ENCODE results near the gene MOB3A.

DNA sequence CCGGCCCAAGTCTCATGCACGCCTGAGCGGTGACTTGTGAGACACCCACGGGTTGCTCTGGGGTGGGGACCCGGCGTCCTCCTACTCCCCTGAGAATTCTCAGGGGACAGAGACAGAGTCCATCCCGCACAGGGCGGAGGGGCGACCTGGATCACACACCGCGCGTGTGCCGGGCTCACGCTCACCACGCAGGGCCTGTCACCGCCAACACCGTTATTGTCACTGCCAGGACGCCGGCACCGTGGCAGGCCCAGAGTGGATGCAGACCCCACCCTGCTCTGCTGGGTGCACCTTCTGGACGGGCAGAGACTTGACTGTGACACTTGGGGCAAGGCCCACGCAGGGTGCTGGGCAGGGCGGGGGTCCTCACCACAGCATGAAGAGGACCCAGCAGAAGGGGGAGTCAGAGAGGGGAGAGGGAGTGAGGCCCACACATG is 16.2 kb downstream of the MOB3A start:
- TF ChIP-seq, protein P1, sequence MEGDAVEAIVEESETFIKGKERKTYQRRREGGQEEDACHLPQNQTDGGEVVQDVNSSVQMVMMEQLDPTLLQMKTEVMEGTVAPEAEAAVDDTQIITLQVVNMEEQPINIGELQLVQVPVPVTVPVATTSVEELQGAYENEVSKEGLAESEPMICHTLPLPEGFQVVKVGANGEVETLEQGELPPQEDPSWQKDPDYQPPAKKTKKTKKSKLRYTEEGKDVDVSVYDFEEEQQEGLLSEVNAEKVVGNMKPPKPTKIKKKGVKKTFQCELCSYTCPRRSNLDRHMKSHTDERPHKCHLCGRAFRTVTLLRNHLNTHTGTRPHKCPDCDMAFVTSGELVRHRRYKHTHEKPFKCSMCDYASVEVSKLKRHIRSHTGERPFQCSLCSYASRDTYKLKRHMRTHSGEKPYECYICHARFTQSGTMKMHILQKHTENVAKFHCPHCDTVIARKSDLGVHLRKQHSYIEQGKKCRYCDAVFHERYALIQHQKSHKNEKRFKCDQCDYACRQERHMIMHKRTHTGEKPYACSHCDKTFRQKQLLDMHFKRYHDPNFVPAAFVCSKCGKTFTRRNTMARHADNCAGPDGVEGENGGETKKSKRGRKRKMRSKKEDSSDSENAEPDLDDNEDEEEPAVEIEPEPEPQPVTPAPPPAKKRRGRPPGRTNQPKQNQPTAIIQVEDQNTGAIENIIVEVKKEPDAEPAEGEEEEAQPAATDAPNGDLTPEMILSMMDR (IDR thresholded peaks at IDR 0.05) = no peak
- no peak for TF ChIP-seq ZFX (IDR thresholded peaks at IDR 0.05; ENCODE audit: borderline replicate concordance)

All from 22Rv1 (cell line).